Measurements from ENCODE around the gene PRICKLE3.

- TF ChIP-seq CTCF (IDR thresholded peaks at IDR 0.05) (no peak), POLR2A (IDR thresholded peaks at IDR 0.05) (no peak)
These were observed 24.5 kb downstream of the PRICKLE3 start for GRCh38 chrX:49161632-49162031.
